Caki2 (cell line): ENCODE data around the gene PELI1. TPM values are rescaled to one million over a fixed set of nuclear protein-coding genes. Genes with fewer than 3 reads are reported as not detected.

Source experiments
- DNase-seq: peaks from one replicate; pipeline ENCODE4 v3.0.0-alpha.2; 2015; ENCODE audit warnings: low read depth
- in situ Hi-C: cut with HindIII; loops from 2 replicates; pipeline ENCODE4 v1.10.0; 2016; ENCODE audit warnings: low sequenced_read_pairs, low pct_unique_long_range_greater_than_20kb, mixed read lengths
- total RNA-seq: library from RNA; depleted of rRNA; stranded (reverse); fragments of >200 nt; shearing (Covaris generic); gene quantifications from 2 replicates; pipeline ENCODE4 v1.2.3, GENCODE V29; 2014; ENCODE audit warnings: low replicate concordance; rRNA removed

Gene PELI1, protein sequence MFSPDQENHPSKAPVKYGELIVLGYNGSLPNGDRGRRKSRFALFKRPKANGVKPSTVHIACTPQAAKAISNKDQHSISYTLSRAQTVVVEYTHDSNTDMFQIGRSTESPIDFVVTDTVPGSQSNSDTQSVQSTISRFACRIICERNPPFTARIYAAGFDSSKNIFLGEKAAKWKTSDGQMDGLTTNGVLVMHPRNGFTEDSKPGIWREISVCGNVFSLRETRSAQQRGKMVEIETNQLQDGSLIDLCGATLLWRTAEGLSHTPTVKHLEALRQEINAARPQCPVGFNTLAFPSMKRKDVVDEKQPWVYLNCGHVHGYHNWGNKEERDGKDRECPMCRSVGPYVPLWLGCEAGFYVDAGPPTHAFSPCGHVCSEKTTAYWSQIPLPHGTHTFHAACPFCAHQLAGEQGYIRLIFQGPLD
- total RNA-seq = 8.4 and 10.9 TPM in 2 replicates

DNA sequence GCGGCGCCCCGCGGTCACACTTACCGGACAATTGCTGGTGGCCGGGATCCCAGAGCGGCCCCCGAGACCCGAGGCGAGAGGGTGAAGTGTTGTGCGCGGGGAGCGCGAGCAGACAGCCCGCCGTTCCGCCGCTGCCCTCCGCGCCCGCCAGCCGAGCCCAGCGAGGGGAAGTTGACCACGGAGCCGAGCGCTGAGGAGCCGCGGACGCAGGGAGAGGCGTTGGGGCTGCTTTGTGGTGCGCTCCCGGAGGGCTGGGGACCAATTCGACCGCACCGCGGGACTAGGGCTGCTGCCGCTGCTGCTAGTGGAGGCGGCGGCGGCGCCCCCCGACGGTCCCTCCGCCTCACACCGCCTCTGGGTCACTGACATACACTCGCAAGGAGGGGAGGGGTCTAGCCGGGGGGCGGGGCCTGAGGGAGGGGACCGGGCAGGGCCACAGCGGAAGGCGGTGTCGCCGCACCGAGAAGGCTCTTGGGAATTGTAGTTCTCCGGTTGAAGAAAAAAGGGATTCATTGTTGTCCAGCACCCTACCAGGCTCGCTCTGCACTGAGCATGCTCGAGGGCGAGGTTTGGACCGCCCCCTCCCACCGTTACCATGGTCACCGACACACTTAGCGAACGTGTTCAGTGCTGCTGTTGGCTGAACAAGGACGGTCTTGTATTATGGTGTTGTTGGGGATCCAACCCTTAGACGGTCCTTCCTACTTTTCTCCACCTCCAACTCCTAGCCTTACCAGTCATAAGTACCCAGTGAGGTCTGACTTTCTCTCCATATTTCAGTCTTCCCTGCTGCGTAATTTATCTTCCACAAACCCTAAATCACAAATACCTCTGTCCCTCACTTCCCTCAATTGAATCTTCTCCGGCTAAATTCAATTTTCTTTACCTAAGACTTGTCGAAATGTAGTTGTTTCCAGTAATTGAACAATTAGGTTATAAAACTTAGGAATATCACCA lies at the start of gene PELI1:
TSS of gene PELI1 (minus strand) at position 364 of the 957 bp plus-strand sequence. CDS start 36,110 bp downstream, outside the sequence.
- peak; percentile 99 for DNase-seq
- in situ Hi-C loops = loop anchor here (25.0 kb wide), 1 partner anchor 107 kb away; no protein-coding TSS in a partner anchor

DNA sequence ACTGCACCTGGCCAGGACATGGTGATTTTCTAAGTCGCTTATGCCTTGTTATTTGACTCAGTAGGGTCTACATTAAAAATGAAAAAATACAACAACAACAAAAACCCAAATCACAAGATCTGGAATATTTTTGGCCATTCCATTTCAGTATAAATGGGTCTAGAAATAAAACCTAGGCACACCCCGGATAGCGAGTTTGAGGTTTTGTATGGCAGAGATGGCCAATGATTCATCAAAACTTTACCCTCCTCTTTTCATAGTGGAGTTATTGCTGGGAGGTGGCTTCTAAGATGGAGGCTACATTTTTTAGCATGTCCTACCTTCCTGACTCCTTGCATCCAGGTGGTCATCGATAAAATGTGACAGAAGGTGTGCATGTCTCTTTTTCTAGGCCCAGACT lies 49.3 kb upstream of the PELI1 start:
- in situ Hi-C loops = no loop called here

DNA sequence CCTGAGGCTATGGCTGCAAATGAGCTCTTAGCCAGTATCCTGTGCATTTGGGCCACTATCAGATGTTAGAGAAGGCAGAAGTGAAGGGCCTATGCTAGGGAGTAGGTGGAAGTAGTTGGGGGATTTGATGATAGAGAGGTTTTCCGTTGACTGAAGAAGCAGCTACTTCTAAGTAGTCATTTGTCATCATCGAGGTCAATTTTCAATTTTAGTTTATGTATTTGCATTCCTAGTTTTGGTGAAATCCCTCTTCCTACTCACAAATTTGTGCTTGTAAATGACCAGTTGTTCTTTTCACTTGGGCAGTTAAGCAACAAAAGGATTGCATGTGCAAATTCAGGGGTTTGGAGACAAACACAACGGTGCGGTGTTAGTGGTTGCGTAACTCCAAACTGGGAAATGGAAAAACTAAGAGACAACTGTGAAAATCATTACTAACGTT lies 48.5 kb upstream of the PELI1 start:
- in situ Hi-C loops = no loop called here
- no peak for DNase-seq

More for the DNA sequence above, 49.3 kb upstream of the PELI1 start:
- no peak for DNase-seq

DNA sequence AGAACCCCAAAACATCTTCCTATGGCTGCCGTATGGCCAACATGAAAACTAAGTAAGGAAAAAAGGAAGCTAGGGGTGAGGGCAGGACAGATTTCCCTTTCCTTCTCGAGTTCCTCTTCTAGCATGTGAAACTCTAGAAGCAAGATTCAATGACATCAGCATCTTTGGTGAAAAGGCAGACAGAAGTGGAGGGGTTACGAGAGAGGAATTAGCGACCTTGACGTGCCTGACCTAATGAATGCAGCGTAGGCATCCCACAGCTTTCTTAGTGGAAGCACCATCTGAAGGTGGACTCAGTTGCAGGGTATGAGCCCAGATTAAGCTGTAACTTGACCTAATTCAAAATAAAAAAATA lies 47.9 kb upstream of the PELI1 start:
- DNase-seq = no peak
- in situ Hi-C loops = no loop called here

DNA sequence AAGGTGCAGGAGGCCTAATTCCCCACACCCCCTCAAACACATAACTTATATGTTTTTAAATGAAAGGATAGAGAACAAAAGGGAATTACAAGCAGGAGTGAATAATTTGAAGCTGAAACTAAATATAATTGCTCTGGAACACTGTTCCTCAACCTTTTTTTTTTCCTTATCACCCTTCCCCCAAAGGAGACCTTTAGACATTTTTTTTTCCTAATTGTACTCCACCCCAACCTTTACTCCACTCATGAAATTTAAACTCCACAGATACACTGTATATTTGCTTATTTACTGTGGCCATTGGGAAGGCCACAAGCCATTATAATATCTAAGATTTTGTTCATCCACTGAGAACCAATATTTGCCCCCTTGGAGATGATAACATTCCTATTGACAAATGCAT lies 45.4 kb upstream of the PELI1 start:
- in situ Hi-C loops = no loop called here
- DNase-seq = no peak

DNA sequence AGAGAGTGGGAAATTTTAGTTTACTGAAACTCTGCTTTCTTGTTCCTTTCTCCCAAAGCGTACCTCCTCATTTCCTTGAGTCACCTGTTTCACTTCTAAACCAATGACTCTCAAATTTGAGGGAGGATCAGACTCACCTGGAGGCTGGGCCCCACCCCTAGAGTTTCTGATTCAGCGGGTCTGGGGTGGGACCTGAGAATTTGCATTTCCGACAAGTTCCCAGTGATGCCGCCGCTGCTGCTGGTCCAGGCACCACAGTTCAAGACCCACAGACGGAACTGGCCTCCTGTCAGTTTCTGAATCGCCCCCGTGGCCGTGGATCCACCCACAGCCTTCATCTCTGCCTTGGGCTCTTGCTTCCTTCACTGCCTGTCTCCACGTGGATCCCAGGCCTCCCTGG lies 44.9 kb upstream of the PELI1 start:
- in situ Hi-C loops = no loop called here

DNA sequence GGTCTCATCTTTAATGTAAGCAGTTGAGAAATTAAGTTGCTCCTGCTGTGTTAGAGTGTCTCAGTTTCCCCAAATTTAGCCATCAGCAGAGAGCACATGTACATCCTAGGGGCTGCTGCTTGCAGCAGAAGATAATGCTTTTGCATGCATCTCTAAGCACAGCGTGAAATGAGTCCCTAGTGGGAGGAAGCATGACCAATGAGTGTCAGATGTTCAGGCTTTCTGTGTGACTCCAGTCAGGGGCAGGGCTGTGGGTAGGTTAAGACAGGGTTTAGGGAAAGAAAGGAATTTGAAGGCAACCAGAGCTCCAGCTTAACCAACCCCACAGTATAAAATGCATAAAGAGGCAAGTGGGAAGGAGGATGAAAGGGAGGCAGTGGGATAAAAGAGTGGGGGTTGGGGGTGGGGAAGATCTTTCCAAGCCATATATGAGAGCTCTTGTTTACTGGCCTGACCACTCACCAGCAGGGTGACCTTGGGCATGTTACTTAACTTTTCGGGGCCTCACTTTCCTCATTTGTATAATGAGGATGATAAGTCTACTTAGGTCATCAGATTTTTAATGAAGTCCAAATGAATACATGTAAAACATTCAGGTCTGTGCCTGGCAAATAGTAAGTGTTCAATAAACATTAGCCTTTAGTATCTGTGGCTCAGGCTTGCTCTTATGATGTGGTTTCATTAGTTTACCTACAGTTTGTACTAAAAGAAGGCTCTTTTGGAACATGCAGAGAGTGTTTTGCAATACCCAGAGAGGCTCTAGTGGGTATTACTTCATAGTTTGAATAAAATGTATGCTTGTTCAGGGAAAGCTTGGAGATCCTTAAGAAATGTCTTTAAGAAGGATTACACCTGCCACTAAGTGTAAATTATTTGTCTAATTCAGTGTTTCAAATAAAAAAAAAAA lies 42.7 kb upstream of the PELI1 start:
- in situ Hi-C loops = no loop called here
- no peak for DNase-seq

More for the DNA sequence above, 44.9 kb upstream of the PELI1 start:
- no peak for DNase-seq

DNA sequence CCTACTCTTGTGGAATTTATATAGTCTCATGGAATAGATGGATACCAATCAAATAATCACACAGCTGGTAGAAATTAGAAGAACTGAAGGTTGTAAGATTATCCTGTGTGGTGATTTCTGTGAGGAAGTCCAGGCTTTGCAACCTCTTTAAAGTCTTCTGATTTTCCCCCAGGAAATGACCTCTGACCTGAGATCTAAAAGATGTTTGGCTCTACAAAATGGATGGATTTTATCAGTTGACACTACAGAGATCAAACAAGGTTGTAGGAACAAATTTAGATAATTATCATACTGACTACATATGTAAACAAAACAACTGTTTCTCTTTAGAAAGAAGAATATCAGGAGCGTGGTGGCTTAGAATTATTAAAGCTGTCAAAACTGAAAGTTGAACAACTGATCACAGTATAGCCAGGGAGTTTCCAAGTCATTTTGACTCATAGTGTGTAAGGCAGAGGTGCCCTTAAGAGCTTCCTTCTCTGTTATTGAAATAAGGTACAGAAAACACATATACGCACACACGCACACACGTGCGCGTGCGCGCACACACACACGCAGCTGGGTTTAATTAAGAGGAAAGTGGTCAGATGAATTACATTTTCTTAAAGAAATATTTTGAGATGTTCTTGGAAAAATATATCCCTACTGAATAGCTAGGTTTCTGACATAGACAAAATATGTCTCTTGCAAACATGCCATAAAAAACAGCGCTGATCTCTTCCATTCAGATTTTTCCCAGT lies 35.5 kb upstream of the PELI1 start:
- DNase-seq = no peak
- in situ Hi-C loops = no loop called here

DNA sequence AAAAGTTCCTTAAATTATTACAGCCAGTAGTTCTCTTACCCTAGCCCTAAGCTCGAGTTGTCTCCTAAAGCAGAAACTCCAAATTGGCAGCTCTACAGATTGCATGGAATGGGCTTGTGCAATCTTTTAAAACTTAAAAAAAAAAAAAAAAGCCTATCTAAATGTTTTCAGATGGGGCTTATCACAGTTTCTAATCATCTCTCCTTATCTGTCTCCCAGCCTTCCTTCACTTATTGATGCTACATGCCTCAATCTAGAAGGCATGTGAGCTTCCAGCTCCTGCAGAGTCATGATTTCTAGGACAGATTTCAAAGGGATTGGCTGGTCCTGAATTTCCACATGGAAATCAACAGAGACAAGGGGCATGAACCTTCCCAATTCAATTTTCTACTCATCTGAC lies 33.1 kb upstream of the PELI1 start:
- no peak for DNase-seq
- in situ Hi-C loops = no loop called here

DNA sequence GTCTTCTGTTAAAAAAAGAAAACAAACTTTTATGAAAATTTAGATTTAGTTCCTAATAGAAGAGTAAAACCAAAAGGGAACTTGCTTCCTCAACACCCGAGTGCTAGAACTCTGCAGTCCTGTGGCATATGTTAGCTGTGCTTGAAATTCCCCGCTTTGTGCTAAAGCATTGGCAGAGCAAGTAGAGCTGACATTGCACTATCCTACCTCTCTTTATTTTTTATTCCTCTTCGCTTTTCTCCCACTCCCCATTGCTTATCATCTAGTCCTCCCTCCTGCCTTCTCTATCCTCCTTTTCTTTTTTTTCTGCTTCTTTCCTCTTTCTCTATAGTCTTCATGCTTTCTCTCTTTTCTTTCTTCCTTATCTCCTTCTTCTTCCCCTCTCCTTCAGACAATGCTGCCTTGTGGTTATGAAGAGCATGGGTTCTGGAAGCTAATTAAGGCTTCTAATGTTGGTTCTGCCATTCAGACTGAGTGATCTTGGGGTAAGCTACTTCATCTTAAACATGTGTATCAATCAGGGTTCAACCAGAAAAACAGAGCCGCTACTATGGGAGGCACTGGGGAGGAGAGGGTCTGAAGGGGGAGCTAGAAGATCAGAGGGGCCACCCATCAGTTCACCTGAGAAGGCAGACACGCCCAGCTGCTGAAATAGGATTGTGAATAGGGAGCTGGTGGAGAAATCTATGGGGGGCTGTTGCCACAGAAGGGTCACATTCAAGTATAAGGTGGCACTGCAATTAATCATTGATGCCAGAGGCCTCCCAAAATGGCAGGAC lies 31.4 kb upstream of the PELI1 start:
- DNase-seq = no peak
- in situ Hi-C loops = no loop called here

DNA sequence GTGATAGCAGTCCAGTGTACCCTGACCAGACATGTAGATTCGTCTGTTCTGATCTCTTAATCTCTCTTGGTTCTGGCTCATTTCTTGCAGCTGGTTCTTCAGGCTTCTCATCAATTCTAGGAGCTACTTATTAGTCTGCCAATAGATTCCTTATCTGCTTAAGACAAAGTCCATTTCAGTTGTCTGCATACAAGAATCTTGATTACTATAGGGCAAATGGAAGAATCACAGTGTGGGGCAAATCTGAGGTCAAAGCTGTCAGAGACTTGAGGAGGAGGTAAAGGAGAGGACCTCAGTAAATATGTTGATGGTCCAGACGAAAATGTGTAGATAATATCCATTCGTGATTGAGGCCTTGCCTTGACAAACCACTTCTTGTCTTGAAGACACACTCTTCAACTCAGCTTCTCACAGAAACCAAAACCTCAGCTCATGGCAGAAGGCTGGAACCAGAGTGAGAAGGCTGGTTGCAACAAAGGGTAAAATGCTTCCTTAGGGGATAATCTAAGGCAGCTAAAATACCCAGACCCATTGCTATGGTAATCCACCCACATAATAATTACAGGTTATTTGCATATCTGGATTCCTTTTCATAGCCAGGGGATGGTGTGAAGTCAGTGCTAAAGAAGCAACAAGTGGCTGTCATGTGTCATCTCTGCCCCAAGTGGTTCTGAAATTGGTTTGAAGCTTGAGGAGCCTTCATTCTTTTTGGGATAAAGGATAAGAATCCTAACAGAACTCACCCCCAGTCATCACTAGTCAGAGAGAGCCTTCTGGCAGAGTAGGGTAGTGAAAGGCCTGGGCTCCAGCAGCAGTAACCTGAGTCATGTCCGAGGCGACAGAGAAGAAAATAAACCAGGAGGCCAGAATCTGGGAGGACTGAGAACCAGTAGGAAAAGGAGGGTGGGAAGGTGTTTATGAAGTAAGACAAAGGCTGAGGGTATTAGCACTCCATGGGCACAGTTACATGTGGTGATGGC lies 29.2 kb upstream of the PELI1 start:
- no peak for DNase-seq

DNA sequence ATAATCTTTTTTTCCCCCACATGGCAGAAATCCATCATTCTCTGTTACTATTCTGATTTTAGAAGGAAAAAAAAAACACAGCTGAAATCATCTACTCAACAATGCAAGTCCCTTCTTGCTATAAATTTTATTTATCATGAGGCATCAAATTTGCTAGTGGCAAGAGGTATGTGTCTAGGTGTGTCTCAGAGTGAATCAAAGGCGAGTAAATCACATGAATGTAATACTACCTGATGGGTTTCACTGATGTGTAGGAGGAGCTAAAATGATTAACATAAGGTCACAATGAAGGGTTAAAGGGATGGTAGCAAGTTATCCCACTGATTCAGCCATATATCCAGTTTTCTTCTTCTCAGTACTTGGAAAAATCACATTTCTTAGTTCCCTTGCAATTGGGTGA lies 24.5 kb upstream of the PELI1 start:
- in situ Hi-C loops = no loop called here

More for the DNA sequence above, 29.2 kb upstream of the PELI1 start:
- in situ Hi-C loops = no loop called here

DNA sequence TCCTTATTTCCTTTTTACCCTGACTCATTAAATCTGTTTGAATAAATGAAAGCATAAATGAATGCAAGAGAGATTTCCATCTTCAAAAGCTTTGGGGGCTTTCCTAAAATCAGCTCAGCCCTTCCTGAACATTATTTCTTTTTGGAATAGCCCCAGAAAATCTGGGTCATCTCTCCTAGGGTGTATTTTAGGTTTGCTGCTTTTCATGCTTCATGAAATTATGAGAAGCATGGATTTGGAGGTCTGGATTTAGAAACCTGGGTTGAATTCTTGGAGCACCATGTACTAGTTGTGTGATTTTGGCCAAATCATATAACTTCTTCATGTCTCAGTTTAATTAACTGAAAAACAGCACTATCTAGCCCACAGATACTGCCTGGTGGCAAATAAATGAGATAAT lies 24.0 kb upstream of the PELI1 start:
- in situ Hi-C loops = no loop called here
- DNase-seq = no peak

More for the DNA sequence above, 24.5 kb upstream of the PELI1 start:
- no peak for DNase-seq

DNA sequence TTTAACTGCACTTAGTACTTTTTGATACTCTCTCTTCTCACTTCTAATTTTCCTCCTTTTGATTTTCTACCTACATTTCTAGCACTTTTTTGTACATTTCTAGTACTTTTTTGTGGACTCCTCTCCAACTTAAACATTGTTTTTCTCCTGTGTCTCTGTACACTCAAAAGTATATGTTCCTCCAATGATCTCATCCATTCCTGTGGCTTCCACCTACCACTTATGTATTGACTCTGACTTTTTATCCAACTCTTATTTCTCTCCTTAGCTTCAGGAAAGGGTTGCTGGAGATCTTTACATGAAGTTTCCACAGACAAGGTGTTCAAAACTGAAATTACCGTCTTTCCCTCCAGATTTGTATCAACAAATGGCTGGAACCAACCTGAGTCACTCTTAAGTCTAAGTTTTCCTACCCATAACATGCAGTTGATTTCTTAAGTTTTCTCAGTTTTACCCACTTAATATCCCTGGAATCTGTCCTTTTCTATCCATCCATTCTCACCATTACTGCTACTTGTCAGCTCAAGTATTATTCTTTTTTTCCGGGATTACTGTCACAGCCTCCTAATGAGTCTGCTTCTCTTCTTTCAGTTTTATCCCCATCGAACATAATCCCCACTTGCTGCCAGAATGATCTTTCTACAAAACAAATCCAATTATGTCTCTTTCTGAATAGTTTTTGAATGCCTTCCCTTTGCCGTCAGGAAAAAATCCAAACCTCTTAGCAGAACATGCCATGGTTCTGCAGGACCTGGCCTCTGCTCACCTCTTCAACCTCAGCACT lies 22.6 kb upstream of the PELI1 start:
- DNase-seq = no peak
- in situ Hi-C loops = no loop called here

DNA sequence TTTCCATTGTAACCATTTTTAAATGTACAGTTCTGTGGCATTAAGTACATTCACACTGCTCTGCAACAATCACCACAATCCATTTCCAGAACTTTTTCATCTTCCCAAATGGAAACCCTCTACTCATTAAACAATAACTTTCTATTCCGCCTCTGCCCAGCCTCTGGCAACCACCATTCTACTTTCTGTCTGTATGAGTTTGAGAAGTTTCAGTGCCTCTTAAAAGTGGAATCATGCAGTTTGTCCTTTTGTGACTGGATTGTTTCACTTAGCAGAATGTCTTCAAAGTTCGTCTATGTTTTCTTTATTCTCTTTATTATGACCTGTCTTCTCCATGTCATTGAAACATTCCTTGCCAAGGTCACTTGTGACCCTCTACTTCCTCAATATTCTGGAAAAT lies 22.0 kb upstream of the PELI1 start:
- in situ Hi-C loops = no loop called here
- no peak for DNase-seq
